H1 (cell line): Measurements from ENCODE around the gene DHRS12. TPM values are rescaled to one million over a fixed set of nuclear protein-coding genes. Genes with fewer than 3 reads are reported as not detected.
A peak's percentile ranks its signal among the peaks of the same experiment; 100 is the strongest.

Source experiments
- CHD2 ChIP-seq: IDR thresholded peaks from 2 replicates; pipeline ENCODE4 v1.6.1; 2012; ENCODE audit warnings: low read length, improper control_type of control experiment
- CREB1 ChIP-seq: IDR thresholded peaks from 2 replicates; pipeline ENCODE4 v1.6.1; 2012; ENCODE audit warnings: inconsistent platforms
- E2F6 ChIP-seq: IDR thresholded peaks from 2 replicates; pipeline ENCODE4 v1.6.1; 2012; ENCODE audit warnings: inconsistent platforms
- EP300 ChIP-seq, 2 experiments: IDR thresholded peaks; 1 replicate in 1 of 2; 2 replicates in 1 of 2; pipeline ENCODE4 v1.6.1; 2011 to 2012; ENCODE audit warnings: low read depth in 2 of 2, low read length in 2 of 2, mild to moderate bottlenecking in 2 of 2, borderline replicate concordance in 1 of 2, inconsistent platforms in 1 of 2, moderate library complexity in 1 of 2
- JUND ChIP-seq: IDR thresholded peaks from 2 replicates; pipeline ENCODE4 v1.6.1; 2011; ENCODE audit warnings: mild to moderate bottlenecking, improper control_type of control experiment, low read length
- KDM1A ChIP-seq: fragments of 200-600, 300-600 bp; sonication (generic); IDR thresholded peaks from 2 replicates; pipeline ENCODE4 v1.7.1; 2016; ENCODE audit warnings: mild to moderate bottlenecking, low read length, borderline replicate concordance
- KDM4A ChIP-seq: IDR thresholded peaks from one replicate; pipeline ENCODE4 v1.7.1; 2012; ENCODE audit warnings: low read depth, mild to moderate bottlenecking, moderate library complexity, low read length, inconsistent platforms; ENCODE audit not compliant: severe bottlenecking
- MAFK ChIP-seq: IDR thresholded peaks from 2 replicates; pipeline ENCODE4 v1.6.1; 2012; ENCODE audit warnings: low read depth, mild to moderate bottlenecking, improper control_type of control experiment, low read length
- MAX ChIP-seq: IDR thresholded peaks from 2 replicates; pipeline ENCODE4 v1.6.1; 2012; ENCODE audit warnings: inconsistent platforms
- NRF1 ChIP-seq: IDR thresholded peaks from 2 replicates; pipeline ENCODE4 v1.6.1; 2011; ENCODE audit warnings: mild to moderate bottlenecking, low read depth, low read length, improper control_type of control experiment
- POLR2AphosphoS5 ChIP-seq: IDR thresholded peaks from 2 replicates; pipeline ENCODE4 v1.6.1; 2011; ENCODE audit warnings: low read depth, low read length
- POU5F1 ChIP-seq: IDR thresholded peaks from 2 replicates; pipeline ENCODE4 v1.6.1; 2011; ENCODE audit warnings: low read depth, mild to moderate bottlenecking, low read length, moderate library complexity
- RAD21 ChIP-seq, 2 experiments: IDR thresholded peaks in 1 of 2; conservative IDR thresholded peaks in 1 of 2; 2 replicates each; pipeline ENCODE4 v1.6.1; 2011; ENCODE audit warnings: low read depth in 2 of 2, low read length in 2 of 2, improper control_type of control experiment in 1 of 2, inconsistent platforms in 1 of 2, mild to moderate bottlenecking in 1 of 2, moderate library complexity in 1 of 2
- RBBP5 ChIP-seq: IDR thresholded peaks from 2 replicates; pipeline ENCODE4 v1.7.1; 2012; ENCODE audit warnings: low read depth, mild to moderate bottlenecking, inconsistent platforms, low read length, moderate library complexity, borderline replicate concordance
- RXRA ChIP-seq: IDR thresholded peaks from 2 replicates; pipeline ENCODE4 v1.6.1; 2011; ENCODE audit warnings: low read depth, mild to moderate bottlenecking, low read length, moderate library complexity; ENCODE audit not compliant: insufficient read depth
- SIX5 ChIP-seq: IDR thresholded peaks from 2 replicates; pipeline ENCODE4 v1.6.1; 2011; ENCODE audit warnings: mild to moderate bottlenecking, low read depth, low read length
- SP2 ChIP-seq: IDR thresholded peaks from 2 replicates; pipeline ENCODE4 v1.6.1; 2012; ENCODE audit warnings: mild to moderate bottlenecking, low read length, inconsistent platforms
- SRF ChIP-seq: IDR thresholded peaks from 2 replicates; pipeline ENCODE4 v1.6.1; 2011; ENCODE audit warnings: mild to moderate bottlenecking, low read depth, low read length, moderate library complexity
- TAF1 ChIP-seq: IDR thresholded peaks from 2 replicates; pipeline ENCODE4 v1.6.1; 2011; ENCODE audit warnings: mild to moderate bottlenecking, low read depth, low read length
- TBP ChIP-seq: IDR thresholded peaks from 2 replicates; pipeline ENCODE4 v1.6.1; 2011; ENCODE audit warnings: low read depth, low read length, improper control_type of control experiment
- polyA plus RNA-seq, 7 experiments: library from polyadenylated mRNA; depleted of rRNA in 3 of 7; stranded (reverse) in 5 of 7; unstranded in 2 of 7; fragments of >200 nt in 5 of 7; fragments of 200-250 nt in 2 of 7; gene quantifications; 1 replicate in 5 of 7; 2 replicates in 1 of 7; 4 replicates in 1 of 7; pipeline versions ENCODE4 v1.2.1 to v1.2.3, GENCODE V29; 2011 to 2013; ENCODE audit warnings: missing spikeins in 2 of 7, mixed read lengths in 2 of 7
- total RNA-seq: library from RNA; stranded (reverse); fragmentation: NEBNext Ultra II Directional; extraction: Animal tissue kit (Norgen Biotek cat#: 25700); gene quantifications from 2 replicates; pipeline ENCODE4 v1.2.1, GENCODE V29; 2021
- TF ChIP-seq, protein P1 (sequence below): IDR thresholded peaks from 2 replicates; pipeline ENCODE4 v1.6.1; 2012; ENCODE audit warnings: low read length, inconsistent platforms

DHRS12 gene
- total and polyA plus RNA-seq, 2 of the 8 experiments (the other 6 are each of a cell fraction or from before 2014, with no cell fraction given) = 8.7 TPM

GRCh38 chr13:51803422-51804294 is at the start of gene DHRS12 (continued):
- peak; percentile 58; the same call in 1 of the 2 replicates for TF ChIP-seq E2F6
- no peak for TF ChIP-seq SIX5
- TF ChIP-seq EP300 (IDR thresholded peaks at IDR 0.05; ENCODE audit: borderline replicate concordance in 1 of 2, low read depth in 2 of 2, low read length in 2 of 2) = no peak
- no peak for TF ChIP-seq SP2
- TF ChIP-seq RBBP5 = peak; percentile 100
- TF ChIP-seq, protein P1, sequence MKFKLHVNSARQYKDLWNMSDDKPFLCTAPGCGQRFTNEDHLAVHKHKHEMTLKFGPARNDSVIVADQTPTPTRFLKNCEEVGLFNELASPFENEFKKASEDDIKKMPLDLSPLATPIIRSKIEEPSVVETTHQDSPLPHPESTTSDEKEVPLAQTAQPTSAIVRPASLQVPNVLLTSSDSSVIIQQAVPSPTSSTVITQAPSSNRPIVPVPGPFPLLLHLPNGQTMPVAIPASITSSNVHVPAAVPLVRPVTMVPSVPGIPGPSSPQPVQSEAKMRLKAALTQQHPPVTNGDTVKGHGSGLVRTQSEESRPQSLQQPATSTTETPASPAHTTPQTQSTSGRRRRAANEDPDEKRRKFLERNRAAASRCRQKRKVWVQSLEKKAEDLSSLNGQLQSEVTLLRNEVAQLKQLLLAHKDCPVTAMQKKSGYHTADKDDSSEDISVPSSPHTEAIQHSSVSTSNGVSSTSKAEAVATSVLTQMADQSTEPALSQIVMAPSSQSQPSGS = peak; percentile 46; the same call in 1 of the 2 replicates
- peak; percentile 80 for TF ChIP-seq CREB1
- 0 out of 2 replicates have a peak, but pooled peaks have one; percentile 26 for TF ChIP-seq SRF
- 0 out of 2 replicates have a peak, but pooled peaks have one; percentile 11 for TF ChIP-seq JUND
- TF ChIP-seq KDM4A = peak; percentile 99
- TF ChIP-seq MAFK = no peak
- TF ChIP-seq MAX = peak; percentile 47; the same call in 1 of the 2 replicates
- no peak for TF ChIP-seq RAD21 (IDR thresholded peaks at IDR 0.05 in 1 of 2, conservative IDR thresholded peaks at IDR 0.05 in 1 of 2; ENCODE audit: low read depth in 2 of 2, low read length in 2 of 2)
- TF ChIP-seq POLR2AphosphoS5 = peak; percentile 56; the same call in 1 of the 2 replicates
- no peak for TF ChIP-seq POU5F1
- no peak for TF ChIP-seq RXRA
- peak; percentile 35; the same call in 1 of the 2 replicates for TF ChIP-seq TBP
- no peak for TF ChIP-seq NRF1
- TF ChIP-seq TAF1 = peak; percentile 69
- TF ChIP-seq CHD2 = no peak
- TF ChIP-seq KDM1A = no peak
